IMR-90 (cell line): Measurements from ENCODE around the gene CAPN5.

Experiments used
- CEBPB ChIP-seq: IDR thresholded peaks from 2 replicates; pipeline ENCODE4 v1.6.1; 2012; ENCODE audit warnings: low read depth, low read length, improper control_type of control experiment
- CTCF ChIP-seq: conservative IDR thresholded peaks from 2 replicates; pipeline ENCODE4 v1.5.1; 2012; ENCODE audit warnings: mild to moderate bottlenecking, low read depth, low read length, improper control_type of control experiment
- MXI1 ChIP-seq: IDR thresholded peaks from 2 replicates; pipeline ENCODE4 v1.6.1; 2012; ENCODE audit warnings: low read depth, mild to moderate bottlenecking, low read length, moderate library complexity, borderline replicate concordance
- NFE2L2 ChIP-seq: fragments of 150-350 bp; IDR thresholded peaks from 2 replicates; pipeline ENCODE4 v1.6.1; 2016; ENCODE audit warnings: low read depth, mild to moderate bottlenecking, low read length
- POLR2A ChIP-seq: IDR thresholded peaks from 2 replicates; pipeline ENCODE4 v1.6.1; 2012; ENCODE audit warnings: mild to moderate bottlenecking, low read depth, low read length
- RAD21 ChIP-seq: IDR thresholded peaks from 2 replicates; pipeline ENCODE4 v1.6.1; 2012; ENCODE audit warnings: low read length, improper control_type of control experiment
- RCOR1 ChIP-seq: IDR thresholded peaks from 2 replicates; pipeline ENCODE4 v1.6.1; 2012; ENCODE audit warnings: mild to moderate bottlenecking, low read length, improper control_type of control experiment; ENCODE audit not compliant: insufficient replicate concordance
- RFX5 ChIP-seq: IDR thresholded peaks from 2 replicates; pipeline ENCODE4 v1.8.0; 2012; ENCODE audit warnings: low read depth, mild to moderate bottlenecking, low read length, moderate library complexity
- SMC3 ChIP-seq: fragments of 150-350 bp; IDR thresholded peaks from 2 replicates; pipeline ENCODE4 v1.6.1; 2016; ENCODE audit warnings: low read depth, mild to moderate bottlenecking, antibody characterized with exemption, low read length, moderate library complexity

GRCh38 chr11:77083566-77084245 lies 16.9 kb downstream of the CAPN5 start:
- TF ChIP-seq CTCF (no peak), POLR2A (no peak), RFX5 (no peak), CEBPB (no peak), MXI1 (no peak), RCOR1 (no peak), NFE2L2 (no peak), SMC3 (no peak), RAD21 (no peak)
